ENCODE data around the gene NCAM1. TPM values are rescaled to one million over a fixed set of nuclear protein-coding genes. Genes with fewer than 3 reads are reported as not detected.

Gene NCAM1
- total RNA-seq, 1 experiment from 2014 or later = 0.95 TPM

DNA sequence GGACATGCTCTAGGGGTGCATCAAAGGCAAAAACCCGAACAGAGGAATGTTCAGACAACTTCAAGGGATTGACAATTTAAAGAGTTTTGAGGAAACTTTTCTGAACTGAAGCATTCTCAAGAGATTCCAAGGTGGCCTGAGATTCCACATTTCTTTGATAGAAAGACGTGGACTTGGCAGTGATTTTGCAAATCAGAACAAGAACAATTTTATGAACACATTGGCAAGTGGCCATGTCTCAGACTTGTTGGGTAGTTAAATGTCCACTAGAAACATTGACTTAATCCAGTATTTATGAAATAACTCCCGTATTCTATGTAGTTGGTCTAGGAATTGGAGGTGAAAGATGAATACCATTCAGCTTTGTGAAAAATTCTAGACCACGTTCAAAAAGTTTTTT is 13.8 kb downstream of the NCAM1 start:
- TF ChIP-seq, protein P1, sequence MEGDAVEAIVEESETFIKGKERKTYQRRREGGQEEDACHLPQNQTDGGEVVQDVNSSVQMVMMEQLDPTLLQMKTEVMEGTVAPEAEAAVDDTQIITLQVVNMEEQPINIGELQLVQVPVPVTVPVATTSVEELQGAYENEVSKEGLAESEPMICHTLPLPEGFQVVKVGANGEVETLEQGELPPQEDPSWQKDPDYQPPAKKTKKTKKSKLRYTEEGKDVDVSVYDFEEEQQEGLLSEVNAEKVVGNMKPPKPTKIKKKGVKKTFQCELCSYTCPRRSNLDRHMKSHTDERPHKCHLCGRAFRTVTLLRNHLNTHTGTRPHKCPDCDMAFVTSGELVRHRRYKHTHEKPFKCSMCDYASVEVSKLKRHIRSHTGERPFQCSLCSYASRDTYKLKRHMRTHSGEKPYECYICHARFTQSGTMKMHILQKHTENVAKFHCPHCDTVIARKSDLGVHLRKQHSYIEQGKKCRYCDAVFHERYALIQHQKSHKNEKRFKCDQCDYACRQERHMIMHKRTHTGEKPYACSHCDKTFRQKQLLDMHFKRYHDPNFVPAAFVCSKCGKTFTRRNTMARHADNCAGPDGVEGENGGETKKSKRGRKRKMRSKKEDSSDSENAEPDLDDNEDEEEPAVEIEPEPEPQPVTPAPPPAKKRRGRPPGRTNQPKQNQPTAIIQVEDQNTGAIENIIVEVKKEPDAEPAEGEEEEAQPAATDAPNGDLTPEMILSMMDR (IDR thresholded peaks at IDR 0.05; ENCODE audit: insufficient read depth in 1 of 2, low read depth in 1 of 2, low read length in 1 of 2, severe bottlenecking in 1 of 2, unreplicated experiment in 1 of 2) = no peak
- Mint-ChIP-seq H3K27ac (ENCODE audit: unreplicated experiment) (no peak overlapping the region), H3K4me1 (ENCODE audit: low read depth, unreplicated experiment) (no peaks in the 10 kb centered on the region), H3K36me3 (ENCODE audit: insufficient read depth, unreplicated experiment) (no peaks in the 10 kb centered on the region), H3K27me3 (ENCODE audit: insufficient read depth, unreplicated experiment) (peaks cover 19% of the 10 kb centered on the region), H3K9me3 (ENCODE audit: unreplicated experiment) (no peaks in the 10 kb centered on the region), H3K4me3 (ENCODE audit: unreplicated experiment) (no peak overlapping the region)
- Histone ChIP-seq H3K4me3 (ENCODE audit: low read depth, low read length) (no peak overlapping the region), H3K4me1 (no peaks in the 10 kb centered on the region), H3K36me3 (ENCODE audit: control insufficient read depth, insufficient read depth, low read length) (no peaks in the 10 kb centered on the region), H3K9me3 (no peaks in the 10 kb centered on the region), H3K27me3 (replicated peaks; ENCODE audit: control insufficient read depth, insufficient read depth, low read length) (no peaks in the 10 kb centered on the region)
- intact Hi-C loops (cut with micrococcal nuclease; ENCODE audit: unreplicated experiment) = no loop called here
- ChIA-PET CTCF (no interaction called here), POLR2A (no interaction called here)
- DNase-seq = no peak
- BruUV-seq (replicated peaks) = no TSS peak

DNA sequence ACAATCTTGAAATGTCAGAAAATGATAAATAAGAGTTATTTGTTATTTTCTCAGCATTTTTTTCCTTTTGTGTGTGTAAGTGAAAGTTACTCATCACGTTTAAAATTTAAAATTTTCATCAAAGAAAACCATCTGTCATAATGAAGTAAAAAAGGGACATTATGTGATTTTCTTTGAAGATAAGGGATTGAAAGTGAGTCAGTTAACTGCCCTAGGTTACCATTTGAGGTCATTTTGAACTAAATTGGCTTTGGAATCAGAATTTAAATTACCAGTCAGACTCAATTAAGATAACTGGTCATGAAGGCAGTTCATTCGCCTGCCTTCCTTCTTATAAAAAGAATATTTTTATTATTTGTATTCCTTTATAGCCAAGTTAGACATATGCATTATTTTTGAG is 14.3 kb downstream of the NCAM1 start:
- Histone ChIP-seq H3K4me3 (ENCODE audit: low read depth, low read length) (no peak overlapping the region), H3K27me3 (replicated peaks; ENCODE audit: control insufficient read depth, insufficient read depth, low read length) (no peaks in the 10 kb centered on the region), H3K4me1 (no peaks in the 10 kb centered on the region), H3K9me3 (no peaks in the 10 kb centered on the region), H3K36me3 (ENCODE audit: control insufficient read depth, insufficient read depth, low read length) (no peaks in the 10 kb centered on the region)
- H3K4me3 Mint-ChIP-seq (ENCODE audit: unreplicated experiment) = no peak overlapping the region
- H3K27ac Mint-ChIP-seq (ENCODE audit: unreplicated experiment) = no peak overlapping the region
- no peaks in the 10 kb centered on the region for H3K4me1 Mint-ChIP-seq (ENCODE audit: low read depth, unreplicated experiment)
- POLR2A ChIA-PET = no interaction called here
- BruUV-seq (replicated peaks) = no TSS peak
- CTCF ChIA-PET = no interaction called here
- TF ChIP-seq, protein P1 (IDR thresholded peaks at IDR 0.05; ENCODE audit: insufficient read depth in 1 of 2, low read depth in 1 of 2, low read length in 1 of 2, severe bottlenecking in 1 of 2, unreplicated experiment in 1 of 2) = no peak
- H3K27me3 Mint-ChIP-seq (ENCODE audit: insufficient read depth, unreplicated experiment) = peaks cover 17% of the 10 kb centered on the region
- no peaks in the 10 kb centered on the region for H3K9me3 Mint-ChIP-seq (ENCODE audit: unreplicated experiment)
- intact Hi-C loops (cut with micrococcal nuclease; ENCODE audit: unreplicated experiment) = no loop called here
- H3K36me3 Mint-ChIP-seq (ENCODE audit: insufficient read depth, unreplicated experiment) = no peaks in the 10 kb centered on the region
- no peak for DNase-seq

DNA sequence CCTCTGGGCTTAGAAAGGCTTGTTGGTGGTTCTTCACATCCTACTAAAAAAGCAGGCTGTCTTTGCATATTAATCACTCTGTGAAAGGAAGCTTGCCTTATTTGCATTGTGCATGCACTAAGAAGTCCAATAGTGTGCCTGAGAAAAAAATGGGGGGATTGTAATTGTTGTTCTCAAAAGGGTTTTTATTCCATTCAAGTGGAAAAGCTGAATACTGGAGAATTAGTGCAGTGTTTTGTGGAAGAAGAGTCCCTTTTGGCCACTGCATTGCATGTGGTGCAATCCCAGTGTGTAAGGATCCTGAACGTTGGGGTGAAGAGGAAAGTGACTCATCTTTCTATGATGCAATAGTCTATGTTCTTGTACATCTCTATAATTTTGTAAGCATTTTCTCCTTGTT is 16.5 kb downstream of the NCAM1 start:
- no peak overlapping the region for H3K27ac Mint-ChIP-seq (ENCODE audit: unreplicated experiment)
- H3K4me1 ChIP-seq = no peaks in the 10 kb centered on the region
- ChIA-PET POLR2A (no interaction called here), CTCF (no interaction called here)
- no peaks in the 10 kb centered on the region for H3K9me3 Mint-ChIP-seq (ENCODE audit: unreplicated experiment)
- H3K4me1 Mint-ChIP-seq (ENCODE audit: low read depth, unreplicated experiment) = no peaks in the 10 kb centered on the region
- no peak for DNase-seq
- H3K4me3 Mint-ChIP-seq (ENCODE audit: unreplicated experiment) = no peak overlapping the region
- no peaks in the 10 kb centered on the region for H3K27me3 ChIP-seq (replicated peaks; ENCODE audit: control insufficient read depth, insufficient read depth, low read length)
- TF ChIP-seq, protein P1 (IDR thresholded peaks at IDR 0.05; ENCODE audit: insufficient read depth in 1 of 2, low read depth in 1 of 2, low read length in 1 of 2, severe bottlenecking in 1 of 2, unreplicated experiment in 1 of 2) = no peak
- intact Hi-C loops (cut with micrococcal nuclease; ENCODE audit: unreplicated experiment) = no loop called here
- no peaks in the 10 kb centered on the region for H3K9me3 ChIP-seq
- H3K27me3 Mint-ChIP-seq (ENCODE audit: insufficient read depth, unreplicated experiment) = peaks cover 17% of the 10 kb centered on the region
- BruUV-seq (replicated peaks) = no TSS peak
- H3K4me3 ChIP-seq (ENCODE audit: low read depth, low read length) = no peak overlapping the region
- H3K36me3 Mint-ChIP-seq (ENCODE audit: insufficient read depth, unreplicated experiment) = no peaks in the 10 kb centered on the region
- no peaks in the 10 kb centered on the region for H3K36me3 ChIP-seq (ENCODE audit: control insufficient read depth, insufficient read depth, low read length)
